Lower lobe of right lung (tissue), 2 donors: Measurements from ENCODE around the gene MAP7. TPM values are rescaled to one million over a fixed set of nuclear protein-coding genes. Genes with fewer than 3 reads are reported as not detected.

Experiments
- ATAC-seq, 2 donors: fragments of 200-7000 bp; cut with Tn5 transposase; one replicate each; pipeline ENCODE4 v1.9.1; 2020 to 2022; ENCODE audit warnings: mild to moderate bottlenecking in 2 of 2, moderate library complexity in 2 of 2
- DNase-seq: peaks from one replicate; pipeline ENCODE4 v3.0.0-alpha.2; 2020
- H3K27ac ChIP-seq: fragments of 200-600 bp; one replicate; pipeline ENCODE4 v1.8.0; 2022
- H3K27me3 ChIP-seq: fragments of 200-600 bp; one replicate; pipeline ENCODE4 v1.8.0; 2022; ENCODE audit warnings: low read depth
- H3K36me3 ChIP-seq: fragments of 200-600 bp; one replicate; pipeline ENCODE4 v1.8.0; 2022; ENCODE audit warnings: mild to moderate bottlenecking
- H3K4me1 ChIP-seq: fragments of 200-600 bp; one replicate; pipeline ENCODE4 v1.8.0; 2022
- H3K4me3 ChIP-seq: fragments of 200-600 bp; one replicate; pipeline ENCODE4 v1.8.0; 2022; ENCODE audit warnings: mild to moderate bottlenecking
- H3K9me3 ChIP-seq: fragments of 200-600 bp; one replicate; pipeline ENCODE4 v1.8.0; 2022
- intact Hi-C: fragments of 100-400 bp; cut with DNase I; formaldehyde crosslinking; loops from one replicate; pipeline ENCODE4 v1.11.0; 2022
- total RNA-seq: library from RNA; stranded (reverse); fragmentation: NEBNext Ultra II Directional; extraction: Animal tissue kit (Norgen Biotek cat#: 25700); gene quantifications from one replicate; pipeline ENCODE4 v1.2.1, GENCODE V29; 2021
- TF ChIP-seq, protein P1 (sequence below): fragments of 200-600 bp; IDR thresholded peaks from one replicate; pipeline ENCODE4 v1.8.0; 2022; ENCODE audit warnings: antibody characterized with exemption, mild to moderate bottlenecking
- donor health status: DM: no; HTN: yes; CAD: no; lungs with severe emphysema.

The MAP7 gene
- total RNA-seq, 1 donor from 2014 or later = 18.3 TPM

DNA sequence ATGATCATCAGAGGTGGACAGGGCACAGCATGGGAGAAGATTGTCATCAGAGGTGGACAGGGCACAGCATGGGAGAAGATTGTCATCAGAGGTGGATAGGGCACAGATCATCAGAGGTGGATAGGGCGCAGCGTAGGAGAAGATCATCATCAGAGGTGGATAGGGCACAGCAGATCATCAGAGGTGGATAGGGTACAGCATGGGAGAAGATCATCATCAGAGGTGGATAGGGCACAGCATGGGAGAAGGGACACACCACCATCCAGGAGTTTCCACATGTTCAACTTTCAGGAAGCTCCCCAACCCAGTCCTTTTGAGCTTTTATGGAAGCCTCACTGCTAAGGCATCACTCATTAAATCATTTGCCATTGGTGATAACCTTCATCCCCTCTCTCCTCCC is 104.1 kb downstream of the MAP7 start:
- Histone ChIP-seq H3K4me1 (no peaks in the 10 kb centered on the region), H3K27me3 (no peaks in the 10 kb centered on the region), H3K9me3 (no peaks in the 10 kb centered on the region), H3K36me3 (no peaks in the 10 kb centered on the region), H3K27ac (no peak overlapping the region), H3K4me3 (no peak overlapping the region)
- no peak for DNase-seq
- TF ChIP-seq, protein P1, sequence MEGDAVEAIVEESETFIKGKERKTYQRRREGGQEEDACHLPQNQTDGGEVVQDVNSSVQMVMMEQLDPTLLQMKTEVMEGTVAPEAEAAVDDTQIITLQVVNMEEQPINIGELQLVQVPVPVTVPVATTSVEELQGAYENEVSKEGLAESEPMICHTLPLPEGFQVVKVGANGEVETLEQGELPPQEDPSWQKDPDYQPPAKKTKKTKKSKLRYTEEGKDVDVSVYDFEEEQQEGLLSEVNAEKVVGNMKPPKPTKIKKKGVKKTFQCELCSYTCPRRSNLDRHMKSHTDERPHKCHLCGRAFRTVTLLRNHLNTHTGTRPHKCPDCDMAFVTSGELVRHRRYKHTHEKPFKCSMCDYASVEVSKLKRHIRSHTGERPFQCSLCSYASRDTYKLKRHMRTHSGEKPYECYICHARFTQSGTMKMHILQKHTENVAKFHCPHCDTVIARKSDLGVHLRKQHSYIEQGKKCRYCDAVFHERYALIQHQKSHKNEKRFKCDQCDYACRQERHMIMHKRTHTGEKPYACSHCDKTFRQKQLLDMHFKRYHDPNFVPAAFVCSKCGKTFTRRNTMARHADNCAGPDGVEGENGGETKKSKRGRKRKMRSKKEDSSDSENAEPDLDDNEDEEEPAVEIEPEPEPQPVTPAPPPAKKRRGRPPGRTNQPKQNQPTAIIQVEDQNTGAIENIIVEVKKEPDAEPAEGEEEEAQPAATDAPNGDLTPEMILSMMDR = no peak
- ATAC-seq = peak in 1 of 2 donors; percentile 12
- intact Hi-C loops = no loop called here

DNA sequence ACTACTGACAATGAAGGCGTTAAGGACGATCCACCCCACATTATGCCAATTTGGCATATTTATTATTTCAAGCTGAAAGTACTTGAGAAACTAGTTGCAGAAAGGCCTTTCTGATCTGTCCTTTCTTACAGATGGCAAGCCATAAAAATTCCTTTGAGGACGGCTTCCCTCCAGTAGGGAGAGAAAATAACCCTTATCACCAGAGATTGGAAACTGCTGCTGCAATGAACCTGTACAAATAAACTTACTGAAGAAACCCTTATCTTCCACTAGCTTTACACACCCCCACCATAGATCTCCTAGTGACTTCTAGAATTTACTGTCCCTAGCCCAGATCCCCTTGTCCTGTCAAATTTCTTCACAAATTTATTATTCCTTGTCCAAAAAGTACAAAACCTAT is 105.2 kb downstream of the MAP7 start:
- intact Hi-C loops = no loop called here
- no peaks in the 10 kb centered on the region for H3K4me1 ChIP-seq
- no peaks in the 10 kb centered on the region for H3K9me3 ChIP-seq
- H3K27me3 ChIP-seq = no peaks in the 10 kb centered on the region
- no peak for ATAC-seq
- no peak overlapping the region for H3K4me3 ChIP-seq
- DNase-seq = no peak
- no peaks in the 10 kb centered on the region for H3K36me3 ChIP-seq
- TF ChIP-seq, protein P1 = no peak
- no peak overlapping the region for H3K27ac ChIP-seq

DNA sequence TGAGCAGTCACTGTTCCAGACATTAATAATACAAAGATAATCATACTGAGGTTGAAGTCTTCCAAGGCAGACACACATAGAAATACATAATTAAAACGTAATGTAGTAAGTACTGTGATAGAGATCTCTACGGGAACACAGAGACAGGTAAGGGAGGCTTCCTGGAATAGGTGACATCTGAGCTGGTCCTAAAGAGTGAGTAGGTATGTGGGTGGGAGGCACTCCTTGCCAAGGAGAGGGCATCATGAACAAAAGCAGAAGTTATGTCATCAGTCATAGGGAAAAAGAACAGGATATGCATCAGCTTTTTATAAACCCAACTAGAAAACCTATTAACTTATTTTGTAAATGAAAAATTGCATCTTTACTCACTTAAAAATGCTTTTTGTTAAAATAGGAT is 110.0 kb downstream of the MAP7 start:
- intact Hi-C loops = no loop called here
- no peak overlapping the region for H3K4me3 ChIP-seq
- peak overlapping the region; percentile 32 for H3K27ac ChIP-seq
- no peaks in the 10 kb centered on the region for H3K4me1 ChIP-seq
- TF ChIP-seq, protein P1 = no peak
- DNase-seq (no peak), ATAC-seq (peak; percentile 33 to 38)
- no peaks in the 10 kb centered on the region for H3K9me3 ChIP-seq
- H3K27me3 ChIP-seq = no peaks in the 10 kb centered on the region
- H3K36me3 ChIP-seq = no peaks in the 10 kb centered on the region

DNA sequence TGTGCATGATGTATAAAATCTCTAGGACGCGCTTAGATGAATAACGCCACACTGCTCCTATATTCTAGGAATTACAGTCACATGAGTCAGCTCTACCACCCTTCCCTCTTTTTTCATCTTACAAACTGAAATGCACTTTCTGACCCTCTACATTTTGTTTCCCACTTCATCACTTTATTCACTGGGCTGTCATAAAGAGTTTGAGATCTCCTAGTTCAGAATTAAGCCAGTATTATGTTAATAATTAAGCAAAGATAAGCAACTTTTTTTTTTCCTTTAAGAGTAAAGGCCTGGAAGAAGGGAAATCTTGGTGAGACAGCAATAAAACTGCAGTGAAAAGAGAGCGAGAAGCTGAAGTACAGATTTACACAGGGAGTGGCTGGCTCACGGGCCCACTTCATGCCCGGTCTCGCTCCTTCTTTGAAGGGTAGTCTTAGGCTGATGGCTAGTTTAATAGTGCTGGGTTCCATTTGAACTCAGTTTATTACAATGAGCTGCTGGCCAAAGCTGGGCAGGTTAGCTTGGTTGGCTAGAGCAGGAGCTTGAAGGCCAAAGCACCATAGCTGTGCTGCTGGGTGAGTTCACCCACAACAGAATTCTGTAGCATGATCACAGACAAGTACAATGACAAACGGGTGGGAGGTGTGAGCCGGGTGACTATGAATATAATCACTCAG is 110.6 kb downstream of the MAP7 start:
- H3K36me3 ChIP-seq = no peaks in the 10 kb centered on the region
- H3K27ac ChIP-seq = peak overlapping the region; percentile 32
- H3K27me3 ChIP-seq = no peaks in the 10 kb centered on the region
- intact Hi-C loops = no loop called here
- DNase-seq (no peak), ATAC-seq (peak; percentile 62 to 80)
- no peaks in the 10 kb centered on the region for H3K4me1 ChIP-seq
- H3K4me3 ChIP-seq = no peak overlapping the region
- no peaks in the 10 kb centered on the region for H3K9me3 ChIP-seq
- TF ChIP-seq, protein P1 = no peak

DNA sequence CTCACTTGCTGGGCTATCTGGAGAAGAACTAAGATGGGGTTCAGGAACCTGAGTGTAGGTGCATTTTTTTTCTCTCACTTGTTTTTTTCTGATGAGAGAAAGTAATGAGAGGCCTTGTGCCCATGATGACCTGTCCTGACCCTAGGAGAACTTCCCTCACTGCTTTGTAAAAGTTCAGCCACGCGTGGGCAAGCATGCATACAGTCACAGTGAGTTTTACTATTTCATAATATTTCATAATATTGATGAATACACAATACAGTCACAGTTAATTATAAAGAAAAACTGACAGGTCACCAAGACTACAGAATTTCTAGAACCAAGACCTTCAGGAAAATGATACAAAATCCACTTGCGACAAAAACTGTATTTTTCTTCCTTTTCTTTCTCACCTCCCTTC is 111.8 kb downstream of the MAP7 start:
- DNase-seq (no peak), ATAC-seq (no peak)
- Histone ChIP-seq H3K9me3 (no peaks in the 10 kb centered on the region), H3K27ac (no peak overlapping the region), H3K36me3 (no peaks in the 10 kb centered on the region), H3K4me3 (no peak overlapping the region), H3K27me3 (no peaks in the 10 kb centered on the region), H3K4me1 (no peaks in the 10 kb centered on the region)
- TF ChIP-seq, protein P1 = no peak
- intact Hi-C loops = no loop called here
